Mesendoderm (in vitro differentiated cells): ENCODE measurements around the gene PRXL2A.
A peak's percentile ranks its signal among the peaks of the same experiment; 100 is the strongest.

Source experiments
- DNase-seq: peaks from one replicate; pipeline ENCODE4 v3.0.0; 2013
- H2AK5ac ChIP-seq: 2 replicates; pipeline ENCODE4 v1.6.1; 2013; ENCODE audit warnings: low read length, inconsistent platforms
- H2BK120ac ChIP-seq: 2 replicates; pipeline ENCODE4 v1.6.1; 2013; ENCODE audit warnings: low read depth, mild to moderate bottlenecking, low read length, moderate library complexity, mixed read lengths
- H2BK15ac ChIP-seq: replicated peaks from 2 replicates; pipeline ENCODE4 v1.6.1; 2013; ENCODE audit warnings: low read depth, mild to moderate bottlenecking, moderate library complexity
- H2BK5ac ChIP-seq: 2 replicates; pipeline ENCODE4 v1.6.1; 2013; ENCODE audit warnings: low read length, inconsistent platforms
- H3K18ac ChIP-seq: 2 replicates; pipeline ENCODE4 v1.6.1; 2013; ENCODE audit warnings: mild to moderate bottlenecking, low read length, mixed read lengths
- H3K23ac ChIP-seq: one replicate; pipeline ENCODE4 v1.6.1; 2013; ENCODE audit warnings: low read length
- H3K27ac ChIP-seq: 2 replicates; pipeline ENCODE4 v1.5.1; 2013; ENCODE audit warnings: low read depth, mild to moderate bottlenecking, inconsistent platforms, low read length, moderate library complexity
- H3K27me3 ChIP-seq: 2 replicates; pipeline ENCODE4 v1.6.1; 2013; ENCODE audit warnings: low read length, control low read depth, mild to moderate bottlenecking, inconsistent platforms; ENCODE audit not compliant: insufficient read depth, poor library complexity
- H3K36me3 ChIP-seq: 2 replicates; pipeline ENCODE4 v1.6.1; 2013; ENCODE audit warnings: low read length, inconsistent platforms; ENCODE audit not compliant: control insufficient read depth, insufficient read depth
- H3K4ac ChIP-seq: one replicate; pipeline ENCODE4 v1.6.1; 2013; ENCODE audit warnings: low read depth, mild to moderate bottlenecking, low read length, moderate library complexity
- H3K4me1 ChIP-seq: 2 replicates; pipeline ENCODE4 v1.6.1; 2013; ENCODE audit warnings: low read depth, low read length, inconsistent platforms; ENCODE audit not compliant: control insufficient read depth
- H3K4me2 ChIP-seq: 2 replicates; pipeline ENCODE4 v1.6.1; 2013; ENCODE audit warnings: low read length
- H3K4me3 ChIP-seq: 2 replicates; pipeline ENCODE4 v1.5.1; 2013; ENCODE audit warnings: mild to moderate bottlenecking, low read length
- H3K56ac ChIP-seq: one replicate; pipeline ENCODE4 v1.6.1; 2013; ENCODE audit warnings: low read length
- H3K79me1 ChIP-seq: 2 replicates; pipeline ENCODE4 v1.6.1; 2013; ENCODE audit warnings: low read length, inconsistent platforms
- H3K79me2 ChIP-seq: 2 replicates; pipeline ENCODE4 v1.6.1; 2013; ENCODE audit warnings: mild to moderate bottlenecking, low read length; ENCODE audit not compliant: control insufficient read depth, insufficient read depth
- H3K9ac ChIP-seq: 2 replicates; pipeline ENCODE4 v1.6.1; 2013; ENCODE audit warnings: low read length, inconsistent platforms
- H4K5ac ChIP-seq: one replicate; pipeline ENCODE4 v1.6.1; 2013; ENCODE audit warnings: low read length
- H4K8ac ChIP-seq: one replicate; pipeline ENCODE4 v1.6.1; 2013; ENCODE audit warnings: low read depth, mild to moderate bottlenecking, control low read depth, low read length, moderate library complexity
- WGBS: extraction: QIAGEN DNeasy Blood & Tissue Kit; methylation state at CpG from one replicate; pipeline ENCODE4 v1.1.7; 2013; ENCODE audit warnings: low lambda C conversion rate, missing lambda C conversion rate; ENCODE audit not compliant: insufficient coverage; ENCODE audit errors: extremely low coverage; 5-methylcytosine and 5-hydroxymethylcytosine counted together

The PRXL2A gene

GRCh38 chr10:80392250-80392649 is 16.1 kb upstream of the PRXL2A start:
- Histone ChIP-seq H2BK5ac (no peak overlapping the region), H3K4me3 (no peak overlapping the region), H3K4me1 (no peaks in the 10 kb centered on the region), H3K79me2 (no peaks in the 10 kb centered on the region), H3K4me2 (no peak overlapping the region), H3K9ac (no peak overlapping the region), H2AK5ac (no peak overlapping the region), H4K5ac (no peak overlapping the region), H3K27me3 (no peaks in the 10 kb centered on the region), H2BK15ac (no peak overlapping the region), H3K18ac (no peak overlapping the region), H3K4ac (no peak overlapping the region), H4K8ac (no peak overlapping the region), H3K23ac (no peak overlapping the region), H3K79me1 (no peaks in the 10 kb centered on the region), H3K56ac (no peak overlapping the region), H2BK120ac (no peak overlapping the region), H3K27ac (no peak overlapping the region), H3K36me3 (no peaks in the 10 kb centered on the region)
- no CpG with 5 or more reads among the region's 6 CpGs for WGBS
- DNase-seq, result no peak

GRCh38 chr10:80394358-80394916 is 13.9 kb upstream of the PRXL2A start:
- H3K4ac ChIP-seq, result no peak overlapping the region
- H2BK15ac ChIP-seq, result no peak overlapping the region
- H3K4me3 ChIP-seq, result no peak overlapping the region
- H2BK5ac ChIP-seq, result no peak overlapping the region
- no peaks in the 10 kb centered on the region for H3K79me2 ChIP-seq
- no peak overlapping the region for H4K8ac ChIP-seq
- H3K79me1 ChIP-seq, result no peaks in the 10 kb centered on the region
- H2AK5ac ChIP-seq, result no peak overlapping the region
- H3K27me3 ChIP-seq, result no peaks in the 10 kb centered on the region
- H3K4me1 ChIP-seq, result no peaks in the 10 kb centered on the region
- no peak overlapping the region for H3K23ac ChIP-seq
- no CpG with 5 or more reads among the region's 2 CpGs for WGBS
- H3K36me3 ChIP-seq, result no peaks in the 10 kb centered on the region
- no peak for DNase-seq
- no peak overlapping the region for H3K9ac ChIP-seq
- no peak overlapping the region for H4K5ac ChIP-seq
- H3K4me2 ChIP-seq, result no peak overlapping the region
- no peak overlapping the region for H3K27ac ChIP-seq
- no peak overlapping the region for H3K18ac ChIP-seq
- H2BK120ac ChIP-seq, result no peak overlapping the region
- no peak overlapping the region for H3K56ac ChIP-seq

GRCh38 chr10:80397014-80397413 is 11.3 kb upstream of the PRXL2A start:
- no peak overlapping the region for H2BK120ac ChIP-seq
- no peak overlapping the region for H2BK5ac ChIP-seq
- H3K18ac ChIP-seq, result no peak overlapping the region
- H3K79me2 ChIP-seq, result no peaks in the 10 kb centered on the region
- no peak overlapping the region for H3K27ac ChIP-seq
- peak; percentile 24 for DNase-seq
- H2AK5ac ChIP-seq, result no peak overlapping the region
- no peaks in the 10 kb centered on the region for H3K27me3 ChIP-seq
- H3K4me1 ChIP-seq, result no peaks in the 10 kb centered on the region
- H2BK15ac ChIP-seq, result no peak overlapping the region
- no peaks in the 10 kb centered on the region for H3K36me3 ChIP-seq
- H4K8ac ChIP-seq, result no peak overlapping the region
- WGBS, result no CpG with 5 or more reads among the region's 2 CpGs
- H3K9ac ChIP-seq, result no peak overlapping the region
- no peaks in the 10 kb centered on the region for H3K79me1 ChIP-seq
- no peak overlapping the region for H4K5ac ChIP-seq
- H3K4me3 ChIP-seq, result no peak overlapping the region
- H3K4ac ChIP-seq, result no peak overlapping the region
- H3K56ac ChIP-seq, result no peak overlapping the region
- H3K23ac ChIP-seq, result no peak overlapping the region
- no peak overlapping the region for H3K4me2 ChIP-seq

- Histone ChIP-seq H3K4me3 (no peak overlapping the region), H2AK5ac (no peak overlapping the region), H4K5ac (no peak overlapping the region), H2BK5ac (no peak overlapping the region), H3K27me3 (no peaks in the 10 kb centered on the region), H3K4ac (no peak overlapping the region), H3K56ac (no peak overlapping the region), H3K9ac (no peak overlapping the region), H4K8ac (no peak overlapping the region), H3K4me1 (no peaks in the 10 kb centered on the region), H3K27ac (no peak overlapping the region), H2BK120ac (no peak overlapping the region), H3K79me2 (no peaks in the 10 kb centered on the region), H3K18ac (no peak overlapping the region), H2BK15ac (no peak overlapping the region), H3K36me3 (no peaks in the 10 kb centered on the region), H3K23ac (no peak overlapping the region), H3K4me2 (no peak overlapping the region), H3K79me1 (no peaks in the 10 kb centered on the region)
- no CpG with 5 or more reads among the region's 8 CpGs for WGBS
- no peak for DNase-seq
These were observed 8.1 kb upstream of the PRXL2A start for GRCh38 chr10:80400136-80400804.

- Histone ChIP-seq H3K9ac (no peak overlapping the region), H3K18ac (no peak overlapping the region), H3K36me3 (no peaks in the 10 kb centered on the region), H3K4me1 (no peaks in the 10 kb centered on the region), H4K5ac (no peak overlapping the region), H3K4ac (no peak overlapping the region), H3K23ac (no peak overlapping the region), H2BK5ac (no peak overlapping the region), H3K4me2 (no peak overlapping the region), H3K4me3 (no peak overlapping the region), H2AK5ac (no peak overlapping the region), H4K8ac (no peak overlapping the region), H2BK15ac (no peak overlapping the region), H2BK120ac (no peak overlapping the region), H3K79me2 (no peaks in the 10 kb centered on the region), H3K56ac (no peak overlapping the region), H3K79me1 (peaks cover 4% of the 10 kb centered on the region), H3K27ac (no peak overlapping the region), H3K27me3 (no peaks in the 10 kb centered on the region)
- DNase-seq, result no peak
- no CpG with 5 or more reads among the region's 1 CpG for WGBS
These were observed 3.3 kb upstream of the PRXL2A start for GRCh38 chr10:80405035-80405434.

GRCh38 chr10:80405626-80406025 is 2.7 kb upstream of the PRXL2A start:
- Histone ChIP-seq H3K27ac (no peak overlapping the region), H3K4me1 (no peaks in the 10 kb centered on the region)
- WGBS, result no CpG with 5 or more reads among the region's 4 CpGs

More at GRCh38 chr10:80405626-80406025, 2.7 kb upstream of the PRXL2A start:
- Histone ChIP-seq H3K79me1 (peaks cover 7% of the 10 kb centered on the region), H2BK15ac (no peak overlapping the region), H2AK5ac (no peak overlapping the region), H3K79me2 (no peaks in the 10 kb centered on the region), H3K9ac (no peak overlapping the region), H3K4me2 (no peak overlapping the region), H3K4me3 (no peak overlapping the region), H4K8ac (no peak overlapping the region), H2BK5ac (no peak overlapping the region), H4K5ac (no peak overlapping the region), H3K56ac (no peak overlapping the region), H3K27me3 (no peaks in the 10 kb centered on the region), H2BK120ac (no peak overlapping the region), H3K36me3 (no peaks in the 10 kb centered on the region), H3K23ac (no peak overlapping the region), H3K4ac (no peak overlapping the region), H3K18ac (no peak overlapping the region)
- DNase-seq, result peak; percentile 33
